Measurements from ENCODE around the gene KRR1.

GRCh38 chr12:75471902-75472890, 39.2 kb downstream of the KRR1 start:
- no peak for TF ChIP-seq CTCF (conservative IDR thresholded peaks at IDR 0.05 in 1 of 2, IDR thresholded peaks at IDR 0.05 in 1 of 2; ENCODE audit: extremely low read depth in 1 of 2, insufficient read depth in 1 of 2, low read depth in 1 of 2, low read length in 2 of 2)
- TF ChIP-seq EZH2 (IDR thresholded peaks at IDR 0.05; ENCODE audit: borderline replicate concordance, low read length) = no peak

Measured in mammary epithelial cell (primary cell).